Right ventricle myocardium superior (tissue), 1 donor: ENCODE data around the gene TPST2. TPM values are rescaled to one million over a fixed set of nuclear protein-coding genes. Genes with fewer than 3 reads are reported as not detected.

Experiments used
- microRNA-seq: library from miRNA; unstranded; fragments of <30 nt; microRNA quantifications from one replicate; pipeline ENCODE4 v1.2.0, GENCODE V29; 2020
- total RNA-seq: library from RNA; stranded (reverse); fragmentation: NEBNext Ultra II Directional; extraction: Animal tissue kit (Norgen Biotek cat#: 25700); gene quantifications from one replicate; pipeline ENCODE4 v1.2.1, GENCODE V29; 2021
- donor health status: DM: no; HTN: yes; CAD: no; lungs with severe emphysema.

The TPST2 gene
- total RNA-seq, 1 donor from 2014 or later, result 30.1 TPM

Small RNAs within 50 kb of the gene (microRNA-seq; reads per million reads assigned to microRNA genes)
- gene MIR548J, result 2.3 reads per million

Other genes with a start within 250 kb of the TPST2 start
- not detected for gene ASPHD2, start 160.9 kb downstream of the TPST2 start, total RNA-seq
- 8.3 TPM for gene HPS4, start 106.3 kb downstream of the TPST2 start, total RNA-seq
- 23.2 TPM for gene SRRD, start 106.3 kb downstream of the TPST2 start, total RNA-seq
- 23.9 TPM for gene TFIP11, start 77.7 kb downstream of the TPST2 start, total RNA-seq
- 0.65 TPM for gene CRYBB1, start 27.9 kb upstream of the TPST2 start, total RNA-seq
- not detected for gene CRYBA4, start 31.8 kb upstream of the TPST2 start, total RNA-seq
- gene MIAT, start 67.5 kb upstream of the TPST2 start, total RNA-seq, result 0.48 TPM